Measurements from ENCODE around the gene ADGRG2. TPM values are rescaled to one million over a fixed set of nuclear protein-coding genes. Genes with fewer than 3 reads are reported as not detected.

Gene ADGRG2
- total RNA-seq, 1 experiment from 2014 or later, result 8.2 TPM

DNA sequence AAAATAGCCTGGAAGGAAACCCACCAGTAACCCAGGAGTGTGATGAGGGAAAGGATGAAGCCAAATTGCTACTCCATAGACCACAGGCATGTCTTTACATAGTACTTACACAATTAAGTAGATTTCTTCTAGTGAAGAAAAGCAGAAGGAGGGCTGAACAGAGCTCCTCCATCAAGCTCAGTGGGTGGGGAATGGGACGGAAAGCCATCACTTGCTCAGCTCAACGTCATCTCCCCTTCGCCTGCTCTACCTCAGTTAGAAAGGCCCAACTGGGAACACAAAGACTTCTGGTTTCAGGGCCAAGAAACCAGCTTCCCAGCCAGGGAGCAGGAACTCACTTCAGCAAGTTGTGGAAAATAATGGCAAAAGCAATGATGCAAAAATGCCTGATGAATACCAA lies 36.6 kb downstream of the ADGRG2 start:
- no peak for ATAC-seq
- TF ChIP-seq, protein P1, sequence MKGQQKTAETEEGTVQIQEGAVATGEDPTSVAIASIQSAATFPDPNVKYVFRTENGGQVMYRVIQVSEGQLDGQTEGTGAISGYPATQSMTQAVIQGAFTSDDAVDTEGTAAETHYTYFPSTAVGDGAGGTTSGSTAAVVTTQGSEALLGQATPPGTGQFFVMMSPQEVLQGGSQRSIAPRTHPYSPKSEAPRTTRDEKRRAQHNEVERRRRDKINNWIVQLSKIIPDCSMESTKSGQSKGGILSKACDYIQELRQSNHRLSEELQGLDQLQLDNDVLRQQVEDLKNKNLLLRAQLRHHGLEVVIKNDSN (CRISPR knock-in tag; IDR thresholded peaks at IDR 0.05), result no peak
- TF ChIP-seq ZBTB21 (CRISPR knock-in tag; IDR thresholded peaks at IDR 0.05; ENCODE audit: borderline replicate concordance) (no peak), FOXJ3 (CRISPR knock-in tag; IDR thresholded peaks at IDR 0.05; ENCODE audit: borderline replicate concordance) (no peak), FOXP1 (CRISPR knock-in tag; IDR thresholded peaks at IDR 0.05; ENCODE audit: borderline replicate concordance) (no peak), NR1H2 (CRISPR knock-in tag; IDR thresholded peaks at IDR 0.05) (no peak), EMX1 (CRISPR knock-in tag; IDR thresholded peaks at IDR 0.05) (no peak), ZNF219 (CRISPR knock-in tag; IDR thresholded peaks at IDR 0.05; ENCODE audit: borderline replicate concordance) (no peak), ZNF232 (CRISPR knock-in tag; IDR thresholded peaks at IDR 0.05) (no peak), ZNF263 (CRISPR knock-in tag; IDR thresholded peaks at IDR 0.05; ENCODE audit: low read depth) (no peak), MXD4 (CRISPR knock-in tag; IDR thresholded peaks at IDR 0.05; ENCODE audit: borderline replicate concordance) (no peak)
- TF ChIP-seq, protein P2, sequence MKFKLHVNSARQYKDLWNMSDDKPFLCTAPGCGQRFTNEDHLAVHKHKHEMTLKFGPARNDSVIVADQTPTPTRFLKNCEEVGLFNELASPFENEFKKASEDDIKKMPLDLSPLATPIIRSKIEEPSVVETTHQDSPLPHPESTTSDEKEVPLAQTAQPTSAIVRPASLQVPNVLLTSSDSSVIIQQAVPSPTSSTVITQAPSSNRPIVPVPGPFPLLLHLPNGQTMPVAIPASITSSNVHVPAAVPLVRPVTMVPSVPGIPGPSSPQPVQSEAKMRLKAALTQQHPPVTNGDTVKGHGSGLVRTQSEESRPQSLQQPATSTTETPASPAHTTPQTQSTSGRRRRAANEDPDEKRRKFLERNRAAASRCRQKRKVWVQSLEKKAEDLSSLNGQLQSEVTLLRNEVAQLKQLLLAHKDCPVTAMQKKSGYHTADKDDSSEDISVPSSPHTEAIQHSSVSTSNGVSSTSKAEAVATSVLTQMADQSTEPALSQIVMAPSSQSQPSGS (CRISPR knock-in tag; IDR thresholded peaks at IDR 0.05; ENCODE audit: borderline replicate concordance, low read depth), result no peak
- TF ChIP-seq, protein P3, sequence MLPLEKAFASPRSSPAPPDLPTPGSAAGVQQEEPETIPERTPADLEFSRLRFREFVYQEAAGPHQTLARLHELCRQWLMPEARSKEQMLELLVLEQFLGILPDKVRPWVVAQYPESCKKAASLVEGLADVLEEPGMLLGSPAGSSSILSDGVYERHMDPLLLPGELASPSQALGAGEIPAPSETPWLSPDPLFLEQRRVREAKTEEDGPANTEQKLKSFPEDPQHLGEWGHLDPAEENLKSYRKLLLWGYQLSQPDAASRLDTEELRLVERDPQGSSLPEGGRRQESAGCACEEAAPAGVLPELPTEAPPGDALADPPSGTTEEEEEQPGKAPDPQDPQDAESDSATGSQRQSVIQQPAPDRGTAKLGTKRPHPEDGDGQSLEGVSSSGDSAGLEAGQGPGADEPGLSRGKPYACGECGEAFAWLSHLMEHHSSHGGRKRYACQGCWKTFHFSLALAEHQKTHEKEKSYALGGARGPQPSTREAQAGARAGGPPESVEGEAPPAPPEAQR (CRISPR knock-in tag; IDR thresholded peaks at IDR 0.05), result no peak
- TF ChIP-seq, protein P4, sequence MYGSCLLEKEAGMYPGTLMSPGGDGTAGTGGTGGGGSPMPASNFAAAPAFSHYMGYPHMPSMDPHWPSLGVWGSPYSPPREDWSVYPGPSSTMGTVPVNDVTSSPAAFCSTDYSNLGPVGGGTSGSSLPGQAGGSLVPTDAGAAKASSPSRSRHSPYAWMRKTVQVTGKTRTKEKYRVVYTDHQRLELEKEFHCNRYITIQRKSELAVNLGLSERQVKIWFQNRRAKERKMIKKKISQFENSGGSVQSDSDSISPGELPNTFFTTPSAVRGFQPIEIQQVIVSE (CRISPR knock-in tag; IDR thresholded peaks at IDR 0.05; ENCODE audit: borderline replicate concordance), result no peak
- TF ChIP-seq, protein P5, sequence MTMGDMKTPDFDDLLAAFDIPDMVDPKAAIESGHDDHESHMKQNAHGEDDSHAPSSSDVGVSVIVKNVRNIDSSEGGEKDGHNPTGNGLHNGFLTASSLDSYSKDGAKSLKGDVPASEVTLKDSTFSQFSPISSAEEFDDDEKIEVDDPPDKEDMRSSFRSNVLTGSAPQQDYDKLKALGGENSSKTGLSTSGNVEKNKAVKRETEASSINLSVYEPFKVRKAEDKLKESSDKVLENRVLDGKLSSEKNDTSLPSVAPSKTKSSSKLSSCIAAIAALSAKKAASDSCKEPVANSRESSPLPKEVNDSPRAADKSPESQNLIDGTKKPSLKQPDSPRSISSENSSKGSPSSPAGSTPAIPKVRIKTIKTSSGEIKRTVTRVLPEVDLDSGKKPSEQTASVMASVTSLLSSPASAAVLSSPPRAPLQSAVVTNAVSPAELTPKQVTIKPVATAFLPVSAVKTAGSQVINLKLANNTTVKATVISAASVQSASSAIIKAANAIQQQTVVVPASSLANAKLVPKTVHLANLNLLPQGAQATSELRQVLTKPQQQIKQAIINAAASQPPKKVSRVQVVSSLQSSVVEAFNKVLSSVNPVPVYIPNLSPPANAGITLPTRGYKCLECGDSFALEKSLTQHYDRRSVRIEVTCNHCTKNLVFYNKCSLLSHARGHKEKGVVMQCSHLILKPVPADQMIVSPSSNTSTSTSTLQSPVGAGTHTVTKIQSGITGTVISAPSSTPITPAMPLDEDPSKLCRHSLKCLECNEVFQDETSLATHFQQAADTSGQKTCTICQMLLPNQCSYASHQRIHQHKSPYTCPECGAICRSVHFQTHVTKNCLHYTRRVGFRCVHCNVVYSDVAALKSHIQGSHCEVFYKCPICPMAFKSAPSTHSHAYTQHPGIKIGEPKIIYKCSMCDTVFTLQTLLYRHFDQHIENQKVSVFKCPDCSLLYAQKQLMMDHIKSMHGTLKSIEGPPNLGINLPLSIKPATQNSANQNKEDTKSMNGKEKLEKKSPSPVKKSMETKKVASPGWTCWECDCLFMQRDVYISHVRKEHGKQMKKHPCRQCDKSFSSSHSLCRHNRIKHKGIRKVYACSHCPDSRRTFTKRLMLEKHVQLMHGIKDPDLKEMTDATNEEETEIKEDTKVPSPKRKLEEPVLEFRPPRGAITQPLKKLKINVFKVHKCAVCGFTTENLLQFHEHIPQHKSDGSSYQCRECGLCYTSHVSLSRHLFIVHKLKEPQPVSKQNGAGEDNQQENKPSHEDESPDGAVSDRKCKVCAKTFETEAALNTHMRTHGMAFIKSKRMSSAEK (CRISPR knock-in tag; IDR thresholded peaks at IDR 0.05; ENCODE audit: borderline replicate concordance), result no peak
- Mint-ChIP-seq H3K4me1 (peaks cover 3% of the 10 kb centered on the region; the same call in 1 of the 2 replicates), H3K36me3 (peaks cover 17% of the 10 kb centered on the region), H3K4me3 (no peak overlapping the region), H3K9me3 (peaks cover 16% of the 10 kb centered on the region), H3K27me3 (ENCODE audit: low read depth) (no peaks in the 10 kb centered on the region), H3K27ac (no peak overlapping the region)
- no peak for DNase-seq (ENCODE audit: low spot score)
- CTCF ChIA-PET, result no interaction called here
- POLR2A ChIA-PET, result no interaction called here

DNA sequence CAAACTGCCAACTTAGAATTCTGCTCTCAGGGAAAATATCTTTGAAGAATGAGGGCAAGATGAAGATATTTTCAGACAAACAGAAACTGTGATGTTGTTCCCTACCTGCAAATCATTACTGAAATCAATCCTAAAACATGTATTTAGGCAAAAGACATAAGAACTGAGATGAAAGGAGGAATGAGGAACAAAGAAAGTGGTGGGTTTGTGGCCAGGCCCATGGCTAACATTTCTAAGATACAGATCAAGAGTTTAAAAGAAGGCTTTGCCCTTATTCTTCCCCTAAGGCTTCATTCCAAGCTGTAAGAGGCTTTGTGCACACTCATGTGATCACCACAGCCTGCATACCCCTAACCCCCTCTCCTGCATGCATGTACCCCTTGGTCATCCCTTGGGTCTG lies 46.5 kb downstream of the ADGRG2 start:
- no peaks in the 10 kb centered on the region for H3K9me3 Mint-ChIP-seq
- no peak overlapping the region for H3K27ac Mint-ChIP-seq
- ChIA-PET CTCF (no interaction called here), POLR2A (no interaction called here)
- H3K4me3 Mint-ChIP-seq, result no peak overlapping the region
- ATAC-seq, result no peak
- H3K4me1 Mint-ChIP-seq, result no peaks in the 10 kb centered on the region
- DNase-seq (ENCODE audit: low spot score), result no peak
- 0 out of 2 replicates have a peak, but pooled peaks cover 3% of the 10 kb centered on the region for H3K36me3 Mint-ChIP-seq
- no peaks in the 10 kb centered on the region for H3K27me3 Mint-ChIP-seq (ENCODE audit: low read depth)
- TF ChIP-seq, protein P4 (CRISPR knock-in tag; IDR thresholded peaks at IDR 0.05; ENCODE audit: borderline replicate concordance), result no peak
- no peak for TF ChIP-seq ZNF121 (CRISPR knock-in tag; IDR thresholded peaks at IDR 0.05)
- TF ChIP-seq, protein P5 (CRISPR knock-in tag; IDR thresholded peaks at IDR 0.05; ENCODE audit: borderline replicate concordance), result no peak
- TF ChIP-seq, protein P6, sequence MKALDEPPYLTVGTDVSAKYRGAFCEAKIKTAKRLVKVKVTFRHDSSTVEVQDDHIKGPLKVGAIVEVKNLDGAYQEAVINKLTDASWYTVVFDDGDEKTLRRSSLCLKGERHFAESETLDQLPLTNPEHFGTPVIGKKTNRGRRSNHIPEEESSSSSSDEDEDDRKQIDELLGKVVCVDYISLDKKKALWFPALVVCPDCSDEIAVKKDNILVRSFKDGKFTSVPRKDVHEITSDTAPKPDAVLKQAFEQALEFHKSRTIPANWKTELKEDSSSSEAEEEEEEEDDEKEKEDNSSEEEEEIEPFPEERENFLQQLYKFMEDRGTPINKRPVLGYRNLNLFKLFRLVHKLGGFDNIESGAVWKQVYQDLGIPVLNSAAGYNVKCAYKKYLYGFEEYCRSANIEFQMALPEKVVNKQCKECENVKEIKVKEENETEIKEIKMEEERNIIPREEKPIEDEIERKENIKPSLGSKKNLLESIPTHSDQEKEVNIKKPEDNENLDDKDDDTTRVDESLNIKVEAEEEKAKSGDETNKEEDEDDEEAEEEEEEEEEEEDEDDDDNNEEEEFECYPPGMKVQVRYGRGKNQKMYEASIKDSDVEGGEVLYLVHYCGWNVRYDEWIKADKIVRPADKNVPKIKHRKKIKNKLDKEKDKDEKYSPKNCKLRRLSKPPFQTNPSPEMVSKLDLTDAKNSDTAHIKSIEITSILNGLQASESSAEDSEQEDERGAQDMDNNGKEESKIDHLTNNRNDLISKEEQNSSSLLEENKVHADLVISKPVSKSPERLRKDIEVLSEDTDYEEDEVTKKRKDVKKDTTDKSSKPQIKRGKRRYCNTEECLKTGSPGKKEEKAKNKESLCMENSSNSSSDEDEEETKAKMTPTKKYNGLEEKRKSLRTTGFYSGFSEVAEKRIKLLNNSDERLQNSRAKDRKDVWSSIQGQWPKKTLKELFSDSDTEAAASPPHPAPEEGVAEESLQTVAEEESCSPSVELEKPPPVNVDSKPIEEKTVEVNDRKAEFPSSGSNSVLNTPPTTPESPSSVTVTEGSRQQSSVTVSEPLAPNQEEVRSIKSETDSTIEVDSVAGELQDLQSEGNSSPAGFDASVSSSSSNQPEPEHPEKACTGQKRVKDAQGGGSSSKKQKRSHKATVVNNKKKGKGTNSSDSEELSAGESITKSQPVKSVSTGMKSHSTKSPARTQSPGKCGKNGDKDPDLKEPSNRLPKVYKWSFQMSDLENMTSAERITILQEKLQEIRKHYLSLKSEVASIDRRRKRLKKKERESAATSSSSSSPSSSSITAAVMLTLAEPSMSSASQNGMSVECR (CRISPR knock-in tag; IDR thresholded peaks at IDR 0.05; ENCODE audit: borderline replicate concordance), result no peak

Data from WTC11 (cell line).